ENCODE measurements around the gene STXBP6. TPM values are rescaled to one million over a fixed set of nuclear protein-coding genes. Genes with fewer than 3 reads are reported as not detected.

The STXBP6 gene
- total RNA-seq, 1 donor from 2014 or later: 27.1 TPM

GRCh38 chr14:24910408-24910986 lies 139.4 kb downstream of the STXBP6 start:
- H3K27ac ChIP-seq (ENCODE audit: low read depth, low read length): no peak overlapping the region
- peak; percentile 49 for FAIRE-seq
- no peak overlapping the region for H2AFZ ChIP-seq (ENCODE audit: low read depth, low read length)
- no peak for DNase-seq (ENCODE audit: low read depth)
- H3K27me3 ChIP-seq (ENCODE audit: insufficient read depth, low read length): no peaks in the 10 kb centered on the region
- no peaks in the 10 kb centered on the region for H3K36me3 ChIP-seq (ENCODE audit: insufficient read depth, low read length)
- no peak overlapping the region for H3K4me2 ChIP-seq (ENCODE audit: low read length)
- TF ChIP-seq EZH2 (IDR thresholded peaks at IDR 0.05; ENCODE audit: insufficient read depth, low read length) (no peak), CTCF (IDR thresholded peaks at IDR 0.05; ENCODE audit: insufficient read depth, low read depth, low read length) (no peak)
- no peaks in the 10 kb centered on the region for H3K9me3 Mint-ChIP-seq (ENCODE audit: unreplicated experiment)
- no peak overlapping the region for H3K4me3 ChIP-seq (ENCODE audit: insufficient read depth, low read depth, low read length)
- no peaks in the 10 kb centered on the region for H3K36me3 Mint-ChIP-seq (ENCODE audit: low read depth, unreplicated experiment)
- H3K4me3 Mint-ChIP-seq (ENCODE audit: unreplicated experiment): no peak overlapping the region
- H3K4me1 ChIP-seq (ENCODE audit: insufficient read depth, low read length): no peaks in the 10 kb centered on the region
- H3K9ac ChIP-seq (ENCODE audit: low read length): no peak overlapping the region
- no peaks in the 10 kb centered on the region for H3K27me3 Mint-ChIP-seq (ENCODE audit: low read depth, unreplicated experiment)
- H3K4me1 Mint-ChIP-seq (ENCODE audit: low read depth, unreplicated experiment): peaks cover 45% of the 10 kb centered on the region
- no peaks in the 10 kb centered on the region for H4K20me1 ChIP-seq (ENCODE audit: insufficient read depth, low read length)
- H3K79me2 ChIP-seq (ENCODE audit: insufficient read depth, low read length): no peaks in the 10 kb centered on the region
- no peak overlapping the region for H3K27ac Mint-ChIP-seq (ENCODE audit: unreplicated experiment)
- no peaks in the 10 kb centered on the region for H3K9me3 ChIP-seq (ENCODE audit: insufficient read depth, low read depth, low read length)

GRCh38 chr14:24909523-24910302 lies 140.2 kb downstream of the STXBP6 start:
- H3K27me3 Mint-ChIP-seq (ENCODE audit: low read depth, unreplicated experiment): no peaks in the 10 kb centered on the region

More at GRCh38 chr14:24909523-24910302, 140.2 kb downstream of the STXBP6 start:
- Mint-ChIP-seq H3K36me3 (ENCODE audit: low read depth, unreplicated experiment) (no peaks in the 10 kb centered on the region), H3K4me3 (ENCODE audit: unreplicated experiment) (no peak overlapping the region), H3K9me3 (ENCODE audit: unreplicated experiment) (no peaks in the 10 kb centered on the region), H3K4me1 (ENCODE audit: low read depth, unreplicated experiment) (peaks cover 42% of the 10 kb centered on the region), H3K27ac (ENCODE audit: unreplicated experiment) (no peak overlapping the region)
- no peak for FAIRE-seq
- Histone ChIP-seq H2AFZ (ENCODE audit: low read depth, low read length) (no peak overlapping the region), H4K20me1 (ENCODE audit: insufficient read depth, low read length) (no peaks in the 10 kb centered on the region), H3K27me3 (ENCODE audit: insufficient read depth, low read length) (no peaks in the 10 kb centered on the region), H3K9ac (ENCODE audit: low read length) (no peak overlapping the region), H3K4me2 (ENCODE audit: low read length) (no peak overlapping the region), H3K4me1 (ENCODE audit: insufficient read depth, low read length) (no peaks in the 10 kb centered on the region), H3K79me2 (ENCODE audit: insufficient read depth, low read length) (no peaks in the 10 kb centered on the region), H3K4me3 (ENCODE audit: insufficient read depth, low read depth, low read length) (no peak overlapping the region), H3K9me3 (ENCODE audit: insufficient read depth, low read depth, low read length) (no peaks in the 10 kb centered on the region), H3K36me3 (ENCODE audit: insufficient read depth, low read length) (no peaks in the 10 kb centered on the region), H3K27ac (ENCODE audit: low read depth, low read length) (no peak overlapping the region)
- DNase-seq (ENCODE audit: low read depth): no peak
- TF ChIP-seq CTCF (IDR thresholded peaks at IDR 0.05; ENCODE audit: insufficient read depth, low read depth, low read length) (no peak), EZH2 (IDR thresholded peaks at IDR 0.05; ENCODE audit: insufficient read depth, low read length) (no peak)

Data from astrocyte (in vitro differentiated cells and primary cell).